SK-N-SH treated with all-trans-retinoic acid at 6 μM for 48 hours (cell line): ENCODE measurements around the gene GALNTL6.

Experiments used
- ATAC-seq: fragments of 200-7000 bp; cut with Tn5 transposase; 3 replicates; pipeline ENCODE4 v1.9.1; 2020; ENCODE audit warnings: mild to moderate bottlenecking, moderate library complexity
- ARNTL ChIP-seq: fragments of 450-650 bp; formaldehyde crosslinking; IDR thresholded peaks from 2 replicates; pipeline ENCODE4 v1.5.0; 2020; ENCODE audit warnings: low read depth, mild to moderate bottlenecking, moderate library complexity, borderline replicate concordance
- BACH2 ChIP-seq: fragments of 250-450 bp; sonication (Bioruptor Pico); IDR thresholded peaks from 2 replicates; pipeline ENCODE4 v1.9.0; 2021; ENCODE audit warnings: mild to moderate bottlenecking, borderline replicate concordance
- CREB5 ChIP-seq: fragments of 250-450 bp; sonication (Bioruptor Pico); IDR thresholded peaks from 2 replicates; pipeline ENCODE4 v1.5.1; 2020; ENCODE audit warnings: low read depth, mild to moderate bottlenecking, moderate library complexity
- CSDC2 ChIP-seq: fragments of 250-450 bp; sonication (Bioruptor Pico); IDR thresholded peaks from 2 replicates; pipeline ENCODE4 v1.5.0; 2020; ENCODE audit warnings: mild to moderate bottlenecking, moderate library complexity
- CSRNP3 ChIP-seq: fragments of 250-450 bp; sonication (Bioruptor Pico); IDR thresholded peaks from 2 replicates; pipeline ENCODE4 v1.5.1; 2021; ENCODE audit warnings: mild to moderate bottlenecking, moderate library complexity
- ESRRG ChIP-seq: fragments of 250-450 bp; sonication (Bioruptor Pico); IDR thresholded peaks from 2 replicates; pipeline ENCODE4 v1.6.1; 2021; ENCODE audit warnings: mild to moderate bottlenecking
- GLIS3 ChIP-seq: fragments of 250-450 bp; sonication (Bioruptor Pico); IDR thresholded peaks from 2 replicates; pipeline ENCODE4 v1.5.0; 2020; ENCODE audit warnings: mild to moderate bottlenecking, moderate library complexity
- ISL1 ChIP-seq: fragments of 250-450 bp; sonication (Bioruptor Pico); IDR thresholded peaks from 2 replicates; pipeline ENCODE4 v2.1.2; 2022; ENCODE audit warnings: mild to moderate bottlenecking, moderate library complexity
- OSR1 ChIP-seq: fragments of 250-450 bp; sonication (Bioruptor Pico); IDR thresholded peaks from 2 replicates; pipeline ENCODE4 v1.8.0; 2022; ENCODE audit warnings: moderate library complexity, mild to moderate bottlenecking, inconsistent platforms
- PATZ1 ChIP-seq: fragments of 250-450 bp; sonication (Bioruptor Pico); IDR thresholded peaks from 2 replicates; pipeline ENCODE4 v1.8.0; 2020; ENCODE audit warnings: mild to moderate bottlenecking, moderate library complexity, borderline replicate concordance
- POU6F1 ChIP-seq: fragments of 250-450 bp; sonication (Bioruptor Pico); IDR thresholded peaks from 2 replicates; pipeline ENCODE4 v1.8.0; 2021; ENCODE audit warnings: low read depth, mild to moderate bottlenecking, moderate library complexity, borderline replicate concordance
- PPARA ChIP-seq: fragments of 250-450 bp; sonication (Bioruptor Pico); IDR thresholded peaks from 2 replicates; pipeline ENCODE4 v1.5.0; 2020; ENCODE audit warnings: mild to moderate bottlenecking, borderline replicate concordance
- RARB ChIP-seq: fragments of 250-450 bp; sonication (Bioruptor Pico); IDR thresholded peaks from 2 replicates; pipeline ENCODE4 v1.8.0; 2021; ENCODE audit warnings: mild to moderate bottlenecking, moderate library complexity
- SNAI2 ChIP-seq: fragments of 250-450 bp; sonication (Bioruptor Pico); IDR thresholded peaks from 2 replicates; pipeline ENCODE4 v1.5.0; 2020; ENCODE audit warnings: mild to moderate bottlenecking, moderate library complexity
- TCF4 ChIP-seq: fragments of 250-450 bp; sonication (Bioruptor Pico); IDR thresholded peaks from 2 replicates; pipeline ENCODE4 v1.8.0; 2021; ENCODE audit warnings: mild to moderate bottlenecking, moderate library complexity, borderline replicate concordance
- TOX ChIP-seq: fragments of 250-450 bp; sonication (Bioruptor Pico); IDR thresholded peaks from 2 replicates; pipeline ENCODE4 v1.8.0; 2021; ENCODE audit warnings: mild to moderate bottlenecking, moderate library complexity, borderline replicate concordance
- TSHZ2 ChIP-seq: fragments of 250-450 bp; sonication (Bioruptor Pico); IDR thresholded peaks from 2 replicates; pipeline ENCODE4 v1.5.0; 2020; ENCODE audit warnings: mild to moderate bottlenecking, moderate library complexity
- ZC3H10 ChIP-seq: fragments of 250-450 bp; sonication (Bioruptor Pico); IDR thresholded peaks from 2 replicates; pipeline ENCODE4 v1.5.1; 2021; ENCODE audit warnings: mild to moderate bottlenecking, moderate library complexity
- ZFP3 ChIP-seq: fragments of 250-450 bp; sonication (Bioruptor Pico); IDR thresholded peaks from 2 replicates; pipeline ENCODE4 v1.5.0; 2020; ENCODE audit warnings: mild to moderate bottlenecking, moderate library complexity
- ZFP30 ChIP-seq: fragments of 450-650 bp; formaldehyde crosslinking; IDR thresholded peaks from 2 replicates; pipeline ENCODE4 v1.5.0; 2022; ENCODE audit warnings: mild to moderate bottlenecking, moderate library complexity
- ZNF565 ChIP-seq: fragments of 450-650 bp; formaldehyde crosslinking; conservative IDR thresholded peaks from 2 replicates; pipeline ENCODE4 v1.5.0; 2020; ENCODE audit warnings: low read depth, mild to moderate bottlenecking, moderate library complexity
- ZNF70 ChIP-seq: fragments of 450-650 bp; formaldehyde crosslinking; IDR thresholded peaks from 2 replicates; pipeline ENCODE4 v1.5.0; 2020; ENCODE audit warnings: mild to moderate bottlenecking, moderate library complexity

GALNTL6 gene

GRCh38 chr4:172989984-172990820 is 1177.0 kb downstream of the GALNTL6 start:
- ATAC-seq, result no peak
- TF ChIP-seq ZNF70 (CRISPR knock-in tag), result no peak
- no peak for TF ChIP-seq CSDC2 (CRISPR knock-in tag)
- no peak for TF ChIP-seq PATZ1 (CRISPR knock-in tag)
- TF ChIP-seq CREB5 (CRISPR knock-in tag), result no peak
- no peak for TF ChIP-seq ESRRG (CRISPR knock-in tag)
- no peak for TF ChIP-seq ARNTL
- TF ChIP-seq RARB (CRISPR knock-in tag), result no peak
- no peak for TF ChIP-seq ZC3H10 (CRISPR knock-in tag)
- TF ChIP-seq SNAI2 (CRISPR knock-in tag), result no peak
- TF ChIP-seq BACH2 (CRISPR knock-in tag), result no peak
- TF ChIP-seq TOX (CRISPR knock-in tag), result no peak
- TF ChIP-seq ZFP3 (CRISPR knock-in tag), result no peak
- no peak for TF ChIP-seq TCF4 (CRISPR knock-in tag)
- TF ChIP-seq ISL1 (CRISPR knock-in tag), result no peak
- no peak for TF ChIP-seq TSHZ2 (CRISPR knock-in tag)
- no peak for TF ChIP-seq OSR1 (CRISPR knock-in tag)

GRCh38 chr4:172992648-172993378 is 1179.6 kb downstream of the GALNTL6 start:
- ATAC-seq, result no peak

GRCh38 chr4:172995161-172995560 is 1182.0 kb downstream of the GALNTL6 start:
- no peak for TF ChIP-seq PPARA (CRISPR knock-in tag)
- TF ChIP-seq BACH2 (CRISPR knock-in tag), result no peak
- TF ChIP-seq GLIS3, result no peak
- TF ChIP-seq RARB (CRISPR knock-in tag), result no peak
- TF ChIP-seq OSR1 (CRISPR knock-in tag), result no peak
- no peak for ATAC-seq

More at GRCh38 chr4:172992648-172993378, 1179.6 kb downstream of the GALNTL6 start:
- TF ChIP-seq ZNF70 (CRISPR knock-in tag) (no peak), ZC3H10 (CRISPR knock-in tag) (no peak), RARB (CRISPR knock-in tag) (no peak)

GRCh38 chr4:172995704-172996103 is 1182.5 kb downstream of the GALNTL6 start:
- no peak for ATAC-seq
- TF ChIP-seq TOX (CRISPR knock-in tag), result no peak
- TF ChIP-seq OSR1 (CRISPR knock-in tag), result no peak
- TF ChIP-seq PPARA (CRISPR knock-in tag), result no peak
- TF ChIP-seq ZFP3 (CRISPR knock-in tag), result no peak
- TF ChIP-seq TSHZ2 (CRISPR knock-in tag), result no peak
- no peak for TF ChIP-seq ISL1 (CRISPR knock-in tag)
- TF ChIP-seq POU6F1 (CRISPR knock-in tag), result no peak
- TF ChIP-seq CSRNP3 (CRISPR knock-in tag), result no peak
- TF ChIP-seq ZFP30 (CRISPR knock-in tag), result no peak
- no peak for TF ChIP-seq SNAI2 (CRISPR knock-in tag)
- no peak for TF ChIP-seq RARB (CRISPR knock-in tag)
- no peak for TF ChIP-seq ZNF565 (CRISPR knock-in tag)
- TF ChIP-seq ARNTL, result no peak
